ENCODE measurements around the gene ODC1.

ODC1 gene

GRCh38 chr2:10435820-10436204 is 12.3 kb downstream of the ODC1 start:
- DNase-seq (ENCODE audit: extremely low read depth in 1 of 2, low read depth in 1 of 2): no peak

DNA sequence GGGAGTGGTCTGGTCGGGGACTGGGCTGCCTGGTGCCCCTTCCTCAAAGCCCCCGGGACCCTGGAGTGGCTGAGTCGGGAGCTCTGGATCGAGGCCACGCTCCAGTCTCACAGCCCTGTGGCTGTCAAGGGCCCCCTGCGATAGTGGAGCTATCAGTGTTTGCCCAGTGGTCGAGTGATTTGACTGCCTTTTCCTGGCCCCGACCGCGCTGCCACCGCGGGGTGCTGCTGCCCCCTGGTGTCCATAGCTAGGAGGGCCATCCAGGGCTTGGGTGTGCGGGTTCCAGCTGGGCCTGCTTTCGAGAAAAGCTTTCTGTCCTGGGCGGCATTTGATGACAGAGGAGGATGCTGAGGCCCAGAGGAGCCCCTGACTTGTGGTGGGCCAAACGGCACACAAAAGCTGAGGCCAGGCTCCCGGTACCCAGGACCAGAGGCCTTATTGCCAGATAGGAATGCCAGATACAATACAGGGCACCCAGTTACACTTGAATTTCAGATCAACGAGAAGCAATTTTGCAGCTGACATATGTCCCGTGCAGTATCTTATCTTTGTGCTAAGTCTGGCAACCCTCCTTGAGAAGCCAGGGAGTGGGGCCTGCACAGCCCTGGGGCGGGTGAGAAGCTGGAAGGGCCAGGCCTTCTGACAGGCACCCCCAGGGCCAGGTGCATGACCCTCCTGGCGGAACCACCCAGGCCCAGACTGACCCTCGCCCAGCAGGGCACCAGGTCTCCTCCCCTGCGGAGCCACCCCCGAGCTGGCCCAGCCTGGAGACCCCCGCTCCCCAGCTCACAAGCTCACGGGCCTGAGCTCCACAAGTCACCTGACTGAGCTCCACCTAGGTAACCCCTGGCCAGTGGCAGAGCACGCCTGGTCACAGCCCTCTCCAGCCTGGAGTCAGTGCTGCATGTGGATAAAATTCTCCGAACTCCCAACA is 13.0 kb downstream of the ODC1 start:
- peak; percentile 53 to 59 for DNase-seq (ENCODE audit: extremely low read depth in 1 of 2, low read depth in 1 of 2)

DNA sequence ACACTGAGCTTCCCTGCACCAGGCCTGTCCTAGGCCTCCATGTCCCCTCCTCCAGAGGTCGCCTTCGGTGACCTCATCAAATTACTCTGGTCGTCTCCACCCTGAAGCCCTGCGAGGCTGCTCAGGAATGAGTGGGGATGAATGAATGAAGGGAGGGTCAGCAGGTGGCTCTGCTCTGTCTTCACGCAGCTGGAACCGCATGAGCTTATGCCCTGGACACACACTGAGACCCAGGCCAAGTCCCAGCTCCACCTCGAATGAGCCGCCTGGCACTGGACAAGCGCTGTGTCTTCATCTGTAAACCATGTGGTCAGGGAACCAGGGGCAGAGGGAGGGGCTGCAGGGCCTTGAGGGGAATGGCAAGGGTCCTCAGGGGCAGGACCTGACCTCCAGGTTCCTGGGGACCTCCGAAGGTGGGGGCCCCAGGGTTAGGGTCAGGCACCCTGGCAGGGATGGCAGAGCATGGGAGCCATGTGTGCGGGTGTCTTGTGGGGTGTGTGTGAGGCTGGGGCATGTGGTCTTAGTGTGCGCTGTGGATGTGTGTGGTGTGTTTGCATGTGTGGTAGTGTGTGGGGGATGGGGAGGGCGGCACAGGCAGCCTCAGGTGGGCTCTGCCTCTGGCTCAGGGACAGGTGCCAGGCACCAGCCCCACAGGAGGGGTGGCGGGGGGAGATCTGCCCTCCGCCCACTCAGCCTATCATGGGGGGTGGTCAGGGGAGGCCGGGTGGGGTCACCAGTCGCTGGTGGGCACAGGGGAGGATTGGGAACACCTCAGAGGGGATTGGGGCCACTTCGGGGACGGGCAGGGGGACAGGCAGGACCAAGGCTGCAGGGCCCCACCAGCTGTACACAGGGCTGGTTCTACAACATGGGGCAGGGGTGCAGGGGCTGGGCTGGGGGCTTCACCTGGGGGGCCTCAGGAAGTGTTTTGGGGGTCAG is 13.9 kb downstream of the ODC1 start:
- no peak for DNase-seq (ENCODE audit: extremely low read depth in 1 of 2, low read depth in 1 of 2)

- no peak for DNase-seq (ENCODE audit: extremely low read depth in 1 of 2, low read depth in 1 of 2)
Measured at GRCh38 chr2:10433264-10433946, 14.7 kb downstream of the ODC1 start.

DNA sequence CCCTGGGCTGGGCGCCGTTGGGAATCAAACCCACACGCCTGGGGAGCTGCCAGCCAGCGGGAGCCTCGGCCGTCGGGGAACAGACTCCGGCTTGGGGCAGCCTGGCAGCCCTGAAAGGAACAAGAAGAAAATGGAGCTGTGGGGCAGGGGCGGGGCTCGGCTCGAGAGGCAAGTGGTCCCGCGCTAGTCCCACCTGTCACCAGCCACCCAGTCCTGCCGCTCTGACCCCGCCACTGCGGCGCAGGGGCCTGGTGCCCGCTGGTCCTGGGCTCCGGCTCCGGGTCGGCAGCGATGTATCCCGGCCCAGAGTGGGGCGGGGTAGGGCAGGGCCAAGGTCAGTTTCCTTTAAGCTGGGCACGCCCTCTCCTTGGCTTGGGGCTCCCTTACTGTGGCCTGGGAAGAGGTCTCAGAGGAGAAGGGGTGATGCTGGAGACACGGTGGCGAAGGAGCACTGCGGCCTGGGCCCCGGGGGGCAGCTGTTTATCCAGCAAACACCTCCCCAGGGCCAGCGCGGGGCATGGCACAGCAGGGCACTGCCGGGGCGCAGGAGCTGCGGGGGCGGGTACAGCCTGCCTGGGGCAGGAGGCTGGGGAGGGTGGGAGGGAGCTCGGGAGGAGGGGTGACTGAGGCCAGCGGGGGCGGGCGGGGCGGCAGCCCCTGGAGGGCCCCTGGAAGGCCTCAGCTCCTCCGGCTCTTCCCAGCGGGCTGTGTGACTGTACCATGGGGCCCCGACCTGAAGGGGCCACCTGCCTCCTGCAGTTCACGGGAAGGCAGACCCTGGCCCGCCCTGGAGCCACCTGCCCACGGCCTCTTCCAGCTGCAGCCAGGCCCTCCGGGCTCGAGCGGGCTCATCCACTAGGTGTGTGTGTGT is 15.6 kb downstream of the ODC1 start:
- DNase-seq (ENCODE audit: extremely low read depth in 1 of 2, low read depth in 1 of 2): no peak

GRCh38 chr2:10431797-10432196 is 16.3 kb downstream of the ODC1 start:
- no peak for DNase-seq (ENCODE audit: extremely low read depth in 1 of 2, low read depth in 1 of 2)

- DNase-seq (ENCODE audit: extremely low read depth in 1 of 2, low read depth in 1 of 2): no peak
Measured at GRCh38 chr2:10430886-10431622, 17.1 kb downstream of the ODC1 start.

DNA sequence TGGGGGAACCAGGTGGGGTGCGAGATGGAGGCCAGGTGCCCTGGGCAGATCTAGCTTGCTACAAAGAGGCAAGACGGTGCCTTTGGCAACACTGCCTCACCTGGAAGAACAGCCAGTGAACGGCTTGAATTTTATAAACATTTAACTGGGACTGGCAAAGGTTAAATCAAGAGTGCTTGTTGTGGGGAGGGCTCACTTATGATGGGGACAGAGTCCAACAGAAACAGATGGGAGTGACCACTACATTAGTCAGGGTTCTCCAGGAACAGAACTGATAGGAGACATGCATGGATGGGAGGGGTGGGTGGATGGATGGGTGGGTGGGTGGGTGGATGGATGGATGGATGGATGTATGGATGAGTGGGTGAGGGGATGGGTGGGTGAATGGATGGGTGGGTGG is 19.2 kb downstream of the ODC1 start:
- DNase-seq (ENCODE audit: extremely low read depth in 1 of 2, low read depth in 1 of 2): no peak

GRCh38 chr2:10428355-10428754 is 19.8 kb downstream of the ODC1 start:
- no peak for DNase-seq (ENCODE audit: extremely low read depth in 1 of 2, low read depth in 1 of 2)

DNA sequence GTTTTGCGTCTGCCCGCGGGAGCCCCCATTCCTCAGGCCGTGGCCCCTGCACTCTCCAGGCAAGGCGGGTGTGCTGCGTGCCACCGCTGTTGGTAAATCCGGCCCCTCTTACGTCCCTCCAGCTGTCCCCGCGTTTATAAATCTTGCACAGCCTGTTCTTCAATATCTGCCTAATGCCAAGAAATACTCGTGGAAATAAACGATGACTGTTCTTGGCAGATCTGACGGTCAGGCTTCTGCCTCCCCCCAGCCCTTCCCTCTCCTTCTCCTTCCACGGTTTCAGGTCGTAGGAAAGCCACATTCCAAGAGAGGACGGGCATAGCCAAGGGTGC is 20.5 kb downstream of the ODC1 start:
- no peak for DNase-seq (ENCODE audit: extremely low read depth in 1 of 2, low read depth in 1 of 2)

- DNase-seq (ENCODE audit: extremely low read depth in 1 of 2, low read depth in 1 of 2): no peak
Measured at GRCh38 chr2:10426726-10427617, 21.2 kb downstream of the ODC1 start.

DNA sequence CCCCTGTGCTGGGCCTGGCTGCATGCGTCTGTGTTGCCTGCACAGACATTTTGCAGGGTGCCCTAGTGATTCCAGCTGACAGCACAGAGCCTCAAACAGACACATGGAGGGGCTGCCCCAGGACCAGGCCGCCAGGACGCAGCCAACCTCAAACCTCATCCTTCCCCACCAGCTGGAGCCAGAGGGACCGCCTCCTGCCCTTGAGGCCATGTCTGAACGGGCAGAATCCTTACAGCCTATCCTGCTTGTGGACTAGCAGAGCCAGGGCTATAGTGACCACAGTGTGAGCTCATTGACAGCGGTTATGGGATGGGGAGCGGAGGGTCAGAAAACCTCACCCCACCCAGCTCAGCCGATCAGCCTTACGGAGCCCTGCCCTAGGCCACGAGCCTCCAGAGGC is 22.4 kb downstream of the ODC1 start:
- no peak for DNase-seq (ENCODE audit: extremely low read depth in 1 of 2, low read depth in 1 of 2)

- no peak for DNase-seq (ENCODE audit: extremely low read depth in 1 of 2, low read depth in 1 of 2)
Measured at GRCh38 chr2:10424916-10425505, 23.1 kb downstream of the ODC1 start.

DNA sequence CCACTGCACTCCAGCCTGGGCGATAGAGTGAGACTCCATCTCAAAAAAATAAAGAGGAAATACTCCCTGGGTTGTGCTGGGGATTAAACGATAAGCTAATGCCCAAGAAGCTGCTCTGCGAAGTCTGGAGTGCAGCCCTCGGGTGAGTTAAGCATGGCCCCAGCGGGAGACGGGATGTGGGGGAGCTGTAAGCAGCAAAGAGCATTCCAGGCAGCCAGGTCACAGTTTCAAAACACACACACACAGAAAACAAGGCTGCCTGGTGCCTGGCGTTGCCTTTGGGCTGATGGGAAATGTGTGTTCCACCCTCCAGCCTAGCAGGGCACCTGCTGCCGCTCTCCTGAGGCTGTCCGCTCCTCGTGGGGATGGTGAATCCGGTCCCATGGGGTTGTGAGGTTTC is 24.1 kb downstream of the ODC1 start:
- no peak for DNase-seq (ENCODE audit: extremely low read depth in 1 of 2, low read depth in 1 of 2)

- no peak for DNase-seq (ENCODE audit: extremely low read depth in 1 of 2, low read depth in 1 of 2)
Measured at GRCh38 chr2:10423400-10423774, 24.7 kb downstream of the ODC1 start.

DNA sequence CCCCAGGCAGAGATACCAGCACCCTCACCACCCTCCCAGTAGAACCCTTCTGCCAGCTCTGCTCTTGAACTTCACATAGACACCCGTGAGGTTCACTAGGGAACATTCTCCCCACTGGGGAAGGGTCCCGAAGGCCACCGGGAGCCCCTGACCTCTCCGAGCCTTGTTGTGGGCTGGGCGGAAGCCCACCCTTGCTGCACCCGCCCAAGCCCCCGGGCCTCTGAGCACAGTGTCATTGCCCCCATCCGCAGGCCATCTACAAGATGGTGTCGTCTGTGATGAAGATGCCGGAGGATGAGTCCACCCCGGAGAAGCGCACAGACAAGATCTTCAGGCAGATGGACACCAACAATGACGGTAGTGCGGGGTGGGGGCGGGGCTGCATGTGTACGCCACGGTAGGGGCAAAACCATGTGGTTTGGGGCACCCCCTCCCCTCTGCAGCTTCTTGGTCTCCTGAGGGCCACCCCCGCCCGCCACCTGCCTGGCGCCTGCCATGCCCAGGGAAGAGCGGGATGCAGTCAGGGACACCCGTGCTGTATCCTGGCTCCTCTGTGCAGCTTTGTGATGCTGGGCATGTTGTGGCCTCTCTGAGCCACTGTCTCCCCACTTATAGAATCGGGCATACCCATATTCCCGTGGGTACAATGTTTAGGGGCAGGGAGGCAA is 25.3 kb downstream of the ODC1 start:
- no peak for DNase-seq (ENCODE audit: extremely low read depth in 1 of 2, low read depth in 1 of 2)

GRCh38 chr2:10422251-10422650 is 25.9 kb downstream of the ODC1 start:
- no peak for DNase-seq (ENCODE audit: extremely low read depth in 1 of 2, low read depth in 1 of 2)
